DND-41 (cell line): Measurements from ENCODE around the gene DNAJC16.

Experiments
- EZH2 ChIP-seq: IDR thresholded peaks from 3 replicates; pipeline ENCODE4 v1.6.1; 2012; ENCODE audit warnings: borderline replicate concordance, low read depth, mild to moderate bottlenecking, moderate library complexity, low read length, inconsistent platforms; ENCODE audit not compliant: severe bottlenecking
- TF ChIP-seq, protein P1 (sequence below): IDR thresholded peaks from 2 replicates; pipeline ENCODE4 v1.5.1; 2012; ENCODE audit warnings: borderline replicate concordance, low read length, moderate library complexity, mild to moderate bottlenecking; ENCODE audit not compliant: poor library complexity, severe bottlenecking; ENCODE audit errors: extremely low read depth

DNA sequence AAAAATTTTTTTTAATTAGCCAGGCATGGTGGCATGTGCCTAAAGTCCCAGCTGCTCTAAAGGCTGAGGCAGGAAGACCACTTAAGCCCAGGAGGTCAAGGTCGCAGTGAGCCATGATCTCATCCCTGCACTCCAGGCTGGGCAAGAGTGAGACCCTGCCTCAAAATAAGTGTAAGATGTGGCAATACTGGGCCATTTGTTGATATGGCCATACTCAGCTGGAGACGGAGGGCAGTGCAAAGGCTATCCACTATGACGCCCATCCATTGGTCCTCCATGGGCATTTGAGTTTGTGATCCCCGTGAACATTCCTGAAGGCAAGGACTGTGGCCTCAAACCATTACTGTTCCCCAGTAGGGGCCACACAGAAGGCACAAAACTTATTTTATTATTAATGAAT is 4.1 kb upstream of the DNAJC16 start:
- TF ChIP-seq EZH2, result no peak
- TF ChIP-seq, protein P1, sequence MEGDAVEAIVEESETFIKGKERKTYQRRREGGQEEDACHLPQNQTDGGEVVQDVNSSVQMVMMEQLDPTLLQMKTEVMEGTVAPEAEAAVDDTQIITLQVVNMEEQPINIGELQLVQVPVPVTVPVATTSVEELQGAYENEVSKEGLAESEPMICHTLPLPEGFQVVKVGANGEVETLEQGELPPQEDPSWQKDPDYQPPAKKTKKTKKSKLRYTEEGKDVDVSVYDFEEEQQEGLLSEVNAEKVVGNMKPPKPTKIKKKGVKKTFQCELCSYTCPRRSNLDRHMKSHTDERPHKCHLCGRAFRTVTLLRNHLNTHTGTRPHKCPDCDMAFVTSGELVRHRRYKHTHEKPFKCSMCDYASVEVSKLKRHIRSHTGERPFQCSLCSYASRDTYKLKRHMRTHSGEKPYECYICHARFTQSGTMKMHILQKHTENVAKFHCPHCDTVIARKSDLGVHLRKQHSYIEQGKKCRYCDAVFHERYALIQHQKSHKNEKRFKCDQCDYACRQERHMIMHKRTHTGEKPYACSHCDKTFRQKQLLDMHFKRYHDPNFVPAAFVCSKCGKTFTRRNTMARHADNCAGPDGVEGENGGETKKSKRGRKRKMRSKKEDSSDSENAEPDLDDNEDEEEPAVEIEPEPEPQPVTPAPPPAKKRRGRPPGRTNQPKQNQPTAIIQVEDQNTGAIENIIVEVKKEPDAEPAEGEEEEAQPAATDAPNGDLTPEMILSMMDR, result no peak
